Peyer's patch (tissue), 4 donors: ENCODE data around the gene RBM15.

Experiments used
- CTCF ChIP-seq, 6 experiments: fragments of 450-650 bp in 4 of 6; fragments of 200-600 bp in 2 of 6; sonication (generic) in 1 of 6; IDR thresholded peaks; one replicate each; pipeline ENCODE4 v1.5.1; 2017 to 2019; ENCODE audit warnings: antibody characterized with exemption in 6 of 6, mild to moderate bottlenecking in 3 of 6, moderate library complexity in 1 of 6
- POLR2A ChIP-seq, 2 donors: fragments of 450-650 bp; IDR thresholded peaks; one replicate each; pipeline ENCODE4 v1.5.1; 2017; ENCODE audit warnings: antibody characterized with exemption in 2 of 2, mild to moderate bottlenecking in 2 of 2, moderate library complexity in 2 of 2

- TF ChIP-seq CTCF (IDR thresholded peaks at IDR 0.05) (no peak), POLR2A (IDR thresholded peaks at IDR 0.05) (no peak)
These were observed 4.1 kb downstream of the RBM15 start for GRCh38 chr1:110343249-110343648.
